PC-9 (cell line): Measurements from ENCODE around the gene KRTAP5-11.

Experiments
- CTCF ChIP-seq: fragments of 200-600 bp; sonication (generic); conservative IDR thresholded peaks from 2 replicates; pipeline ENCODE4 v1.6.1; 2017; ENCODE audit warnings: mixed run types, antibody characterized with exemption, mild to moderate bottlenecking, moderate library complexity
- EZH2 ChIP-seq: fragments of 200-600 bp; sonication (generic); IDR thresholded peaks from 2 replicates; pipeline ENCODE4 v1.8.0; 2017; ENCODE audit warnings: antibody characterized with exemption, low read depth

DNA sequence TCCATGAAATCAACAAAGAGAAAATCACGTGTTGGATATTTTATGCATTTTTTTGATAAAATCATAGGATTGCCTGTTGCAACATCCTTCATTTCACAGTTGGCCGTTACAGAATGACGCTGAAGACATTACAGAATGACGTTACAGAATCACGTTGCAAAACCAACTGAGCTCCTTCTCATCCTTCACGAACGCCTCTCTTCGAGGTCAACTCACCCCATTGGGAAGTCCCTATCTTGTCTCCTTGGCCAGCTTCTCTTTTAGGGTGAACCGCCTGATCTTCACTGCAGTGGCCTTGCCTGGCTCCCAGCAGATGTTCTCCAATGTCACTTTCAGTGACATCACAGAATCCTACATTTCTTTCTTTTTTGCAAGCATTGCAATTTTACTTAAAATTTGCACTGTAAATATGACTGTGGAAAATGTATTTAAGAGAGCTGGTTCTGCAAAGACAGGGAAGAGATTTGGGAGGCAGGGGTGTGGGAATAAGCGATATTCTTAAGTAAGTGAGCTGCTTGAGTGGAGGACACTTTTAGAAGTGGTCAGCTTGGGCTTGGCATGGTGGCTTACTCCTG is 50.6 kb downstream of the KRTAP5-11 start:
- TF ChIP-seq CTCF (no peak), EZH2 (no peak)
